Coronary artery (tissue), 2 donors: Measurements from ENCODE around the gene LEAP2.

Experiments
- DNase-seq: peaks from one replicate; pipeline ENCODE4 v3.0.0-alpha.2; 2017; ENCODE audit warnings: low spot score
- H3K27ac ChIP-seq, 2 donors: fragments of 200-600 bp; sonication (generic); one replicate each; pipeline ENCODE4 v1.5.1; 2016 to 2019
- H3K4me3 ChIP-seq: fragments of 200-600 bp; sonication (generic); 2 replicates; pipeline ENCODE4 v1.5.1; 2016; ENCODE audit warnings: mild to moderate bottlenecking, moderate library complexity
- CTCF ChIP-seq: fragments of 200-600 bp; sonication (generic); IDR thresholded peaks from one replicate; pipeline ENCODE4 v1.5.1; 2019; ENCODE audit warnings: antibody characterized with exemption

LEAP2 gene

GRCh38 chr5:132873119-132873929 is at the start of gene LEAP2:
Gene LEAP2, plus strand, starts transcription at chr5:132873668. Its CDS starts 27 bp downstream, at chr5:132873695.
- Histone ChIP-seq H3K4me3 (no peak within 1 kb of the TSS), H3K27ac (no peak within 1 kb of the TSS)

GRCh38 chr5:132824426-132824825 is 49.0 kb upstream of the LEAP2 start:
- TF ChIP-seq CTCF, result no peak
- H3K27ac ChIP-seq, result no peak overlapping the region
- H3K4me3 ChIP-seq, result no peak overlapping the region
- no peak for DNase-seq

More at GRCh38 chr5:132873119-132873929, at the start of gene LEAP2:
- no peak for DNase-seq
- no peak for TF ChIP-seq CTCF

GRCh38 chr5:132825033-132825833 is 48.2 kb upstream of the LEAP2 start:
- TF ChIP-seq CTCF, result no peak
- H3K4me3 ChIP-seq, result peak overlapping the region; percentile 59

GRCh38 chr5:132825834-132826391 is 47.6 kb upstream of the LEAP2 start:
- DNase-seq, result no peak
- peak overlapping the region; percentile 59 for H3K4me3 ChIP-seq
- H3K27ac ChIP-seq, result peak overlapping the region in 1 of 2 donors; percentile 15
- TF ChIP-seq CTCF, result no peak

More at GRCh38 chr5:132825033-132825833, 48.2 kb upstream of the LEAP2 start:
- no peak for DNase-seq
- no peak overlapping the region for H3K27ac ChIP-seq

- Histone ChIP-seq H3K4me3 (no peak overlapping the region), H3K27ac (peak overlapping the region in 1 of 2 donors; percentile 23)
- TF ChIP-seq CTCF, result no peak
- DNase-seq, result no peak
Measured at GRCh38 chr5:132826424-132827082, 46.9 kb upstream of the LEAP2 start.

GRCh38 chr5:132827943-132828673 is 45.4 kb upstream of the LEAP2 start:
- no peak for DNase-seq
- no peak overlapping the region for H3K27ac ChIP-seq

More at GRCh38 chr5:132827943-132828673, 45.4 kb upstream of the LEAP2 start:
- TF ChIP-seq CTCF, result no peak
- H3K4me3 ChIP-seq, result no peak overlapping the region
